SK-MEL-5 (cell line): ENCODE measurements around the gene RGS4. TPM values are rescaled to one million over a fixed set of nuclear protein-coding genes. Genes with fewer than 3 reads are reported as not detected.
"Not testable (repeated sequence)": the region's sequence is repeated elsewhere in the genome, so short reads cannot be mapped to it uniquely, and the experiment has no call there.

ENCODE experiments used
- DNase-seq: peaks from one replicate; pipeline ENCODE4 v3.0.0-alpha.2; 2016; ENCODE audit warnings: low read depth, low spot score
- in situ Hi-C: cut with HindIII; loops from 2 replicates; pipeline ENCODE4 v1.10.0; 2016; ENCODE audit warnings: low sequenced_read_pairs, high pct_unique_total_duplicates, low pct_unique_long_range_greater_than_20kb
- total RNA-seq: library from RNA; depleted of rRNA; stranded (reverse); fragments of >200 nt; shearing (Covaris generic); gene quantifications from 2 replicates; pipeline ENCODE4 v1.2.3, GENCODE V29; 2014

The RGS4 gene
- total RNA-seq, 1 experiment from 2014 or later, result not detected

DNA sequence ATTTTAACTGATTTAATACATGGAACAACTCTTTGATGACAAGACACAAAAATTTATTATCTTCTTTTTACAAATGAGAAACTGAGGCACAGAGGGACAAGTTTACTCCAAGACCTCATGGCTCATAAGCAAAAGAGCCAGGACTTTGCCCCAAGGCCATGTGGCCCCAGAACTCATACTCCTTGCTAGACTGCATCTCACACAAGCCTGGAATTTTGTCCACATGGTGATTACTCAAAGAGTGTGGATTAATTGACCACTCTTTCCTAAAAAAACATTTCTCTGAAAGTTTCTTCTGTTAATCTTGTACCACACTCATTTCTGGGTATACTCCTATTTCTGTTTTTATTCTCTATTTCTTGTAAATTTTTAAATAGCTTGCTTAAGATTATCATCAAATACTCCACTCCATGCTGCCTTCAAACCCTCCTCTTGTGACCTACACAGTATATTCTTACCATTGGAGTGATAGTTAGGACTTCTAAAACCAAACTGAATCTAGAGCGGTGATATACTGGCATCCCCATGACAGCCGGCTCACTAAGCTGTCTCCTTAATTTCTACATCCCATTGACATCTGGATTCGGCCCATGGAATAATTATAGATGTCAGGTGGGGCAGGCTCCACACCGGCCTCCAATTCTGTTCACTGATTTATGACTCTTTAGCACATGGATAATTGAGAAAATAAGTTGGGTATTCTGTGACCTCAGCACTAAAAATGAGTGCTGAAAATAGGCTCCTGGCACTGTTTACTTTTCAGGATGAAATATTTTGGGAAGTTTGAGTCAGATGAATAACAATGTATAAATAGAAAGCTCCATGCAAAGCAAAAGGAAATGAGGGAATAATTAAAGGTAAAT, 16.1 kb downstream of the RGS4 start:
- DNase-seq, result no peak
- in situ Hi-C loops, result no loop called here

DNA sequence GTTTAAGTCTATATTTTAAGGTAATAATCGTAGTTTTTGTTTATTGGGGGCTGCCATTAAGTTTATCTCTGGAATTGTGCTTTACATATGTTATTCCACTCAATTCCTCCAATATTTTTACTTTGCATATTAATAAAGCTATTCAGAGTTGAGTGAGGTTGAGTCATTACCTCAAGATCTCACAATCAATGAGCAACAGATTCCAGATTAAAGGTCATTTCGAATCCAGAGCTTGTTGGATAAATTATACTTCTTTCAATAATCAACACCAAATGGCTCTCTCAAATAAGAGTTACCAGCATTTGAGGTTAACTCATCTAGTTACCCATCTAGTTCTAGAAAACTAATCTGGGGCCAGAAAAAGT, 16.7 kb downstream of the RGS4 start:
- DNase-seq, result no peak
- in situ Hi-C loops, result no loop called here

DNA sequence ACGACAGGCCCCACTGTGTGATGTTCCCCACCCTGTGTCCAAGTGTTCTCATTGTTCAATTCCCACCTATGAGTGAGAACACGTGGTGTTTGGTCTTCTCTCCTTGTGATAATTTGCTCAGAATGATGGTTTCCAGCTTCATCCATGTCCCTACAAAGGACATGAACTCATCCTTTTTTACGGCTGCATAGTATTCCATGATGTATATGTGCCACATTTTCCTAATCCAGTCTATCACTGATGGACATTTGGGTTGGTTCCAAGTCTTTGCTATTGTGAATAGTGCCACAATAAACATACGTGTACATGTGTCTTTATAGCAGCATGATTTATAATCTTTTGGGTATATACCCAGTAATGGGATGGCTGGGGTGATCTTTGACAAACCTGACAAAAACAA, 20.0 kb downstream of the RGS4 start:
- DNase-seq, in situ Hi-C loops: not testable (repeated sequence)

DNA sequence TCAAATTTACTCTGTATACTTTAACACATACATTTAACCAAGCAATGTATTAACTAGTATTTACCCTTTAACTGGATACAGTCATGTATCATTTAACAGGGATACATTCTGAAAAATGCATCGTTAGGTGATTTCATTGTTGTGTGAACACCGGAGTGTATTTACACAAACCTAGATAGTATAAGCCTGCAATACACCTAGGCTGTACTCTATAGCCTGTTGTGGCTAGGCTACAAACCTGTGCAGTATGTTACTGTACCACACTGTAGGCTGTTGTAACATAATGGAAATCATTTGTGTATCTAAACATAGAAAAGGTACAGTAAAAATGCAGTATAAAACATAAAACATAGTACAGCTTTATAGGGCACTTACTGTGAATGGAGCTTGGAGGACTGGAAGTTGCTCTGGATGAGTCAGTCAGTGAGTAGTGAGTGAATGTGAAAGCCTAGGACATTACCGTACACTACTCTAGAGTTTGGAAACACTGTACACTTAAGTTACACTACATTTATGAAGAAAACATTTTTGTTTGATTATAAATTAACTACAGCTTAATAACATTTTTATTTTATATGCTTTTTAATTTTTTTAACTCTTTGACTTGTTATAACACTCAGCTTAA, 21.3 kb downstream of the RGS4 start:
- DNase-seq, result no peak
- in situ Hi-C loops, result no loop called here

DNA sequence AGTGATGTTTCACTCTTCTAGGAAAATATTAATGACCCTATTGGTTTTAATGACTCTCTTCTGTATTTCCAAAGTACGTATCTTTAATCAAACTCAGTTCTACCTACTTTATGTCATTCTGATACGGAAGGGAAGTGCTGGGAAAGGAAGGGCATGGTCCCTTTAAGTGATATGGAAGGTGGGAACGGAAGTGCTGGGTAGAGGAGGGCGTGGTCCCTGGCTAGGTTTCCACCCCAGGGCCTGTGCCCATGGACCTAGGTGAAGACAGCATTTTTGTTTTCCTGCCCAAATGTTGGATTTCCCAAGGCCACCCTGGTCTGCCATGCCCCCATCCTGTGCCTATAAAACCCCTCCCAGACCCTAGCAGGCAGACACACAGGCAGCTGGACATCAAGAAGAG, 24.0 kb downstream of the RGS4 start:
- DNase-seq, result no peak
- in situ Hi-C loops, result no loop called here

DNA sequence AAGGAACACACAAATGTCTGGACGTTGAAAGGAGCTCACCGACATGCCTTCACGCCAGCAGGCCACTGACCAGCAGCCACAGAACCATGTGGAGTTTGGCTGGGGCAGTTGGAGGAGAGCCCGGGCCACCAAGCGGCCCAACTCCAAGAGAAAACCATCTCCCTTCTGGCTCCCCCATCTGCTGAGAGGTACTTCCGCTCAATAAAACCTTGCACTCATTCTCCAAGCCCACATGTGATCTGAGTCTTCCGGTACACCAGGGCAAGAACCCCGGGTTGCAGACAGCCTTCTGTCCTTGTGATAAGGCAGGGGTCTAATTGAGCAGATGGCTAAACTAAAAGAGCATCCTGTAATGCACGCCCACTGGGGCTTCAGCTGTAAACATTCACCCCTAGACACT, 24.4 kb downstream of the RGS4 start:
- DNase-seq, result no peak
- in situ Hi-C loops, result no loop called here

DNA sequence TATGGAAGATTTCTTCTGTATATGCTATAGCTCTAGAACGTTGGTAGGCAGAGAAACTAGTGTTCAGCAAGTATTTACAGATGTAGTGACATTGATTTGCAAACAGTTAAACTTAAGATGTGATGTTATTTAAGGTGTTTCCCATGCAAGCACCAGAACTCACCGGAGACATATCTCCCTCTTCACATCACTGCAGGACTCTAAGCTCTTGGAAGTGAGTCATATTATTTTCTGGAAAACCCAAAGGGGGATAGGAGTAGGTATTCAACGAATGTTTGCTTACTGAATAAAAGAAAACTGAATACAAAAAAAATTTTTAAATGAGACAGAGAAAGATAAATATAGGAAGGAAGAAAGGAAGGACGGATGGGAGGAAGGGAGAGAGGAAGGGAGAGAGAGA, 25.0 kb downstream of the RGS4 start:
- DNase-seq, result no peak
- in situ Hi-C loops, result no loop called here

DNA sequence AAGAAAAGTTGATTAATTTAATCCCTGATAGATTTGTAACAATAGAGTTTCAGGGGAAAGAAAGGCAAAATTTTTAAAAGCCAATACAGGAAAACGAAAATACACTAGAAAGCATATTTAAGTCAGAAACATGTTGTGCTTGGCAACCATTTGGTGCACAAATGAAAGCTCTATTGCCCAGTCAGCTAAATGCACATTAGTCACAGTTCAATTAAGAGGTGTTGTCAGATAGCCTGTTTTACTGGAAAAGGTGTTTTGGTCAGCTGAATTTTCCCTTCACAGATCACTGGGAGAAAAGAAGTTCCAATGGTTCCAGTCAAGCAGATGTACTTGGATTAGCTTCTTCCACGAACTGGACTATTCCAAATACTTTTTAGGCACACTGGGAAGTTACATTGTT, 25.4 kb downstream of the RGS4 start:
- in situ Hi-C loops, result no loop called here
- DNase-seq, result no peak

DNA sequence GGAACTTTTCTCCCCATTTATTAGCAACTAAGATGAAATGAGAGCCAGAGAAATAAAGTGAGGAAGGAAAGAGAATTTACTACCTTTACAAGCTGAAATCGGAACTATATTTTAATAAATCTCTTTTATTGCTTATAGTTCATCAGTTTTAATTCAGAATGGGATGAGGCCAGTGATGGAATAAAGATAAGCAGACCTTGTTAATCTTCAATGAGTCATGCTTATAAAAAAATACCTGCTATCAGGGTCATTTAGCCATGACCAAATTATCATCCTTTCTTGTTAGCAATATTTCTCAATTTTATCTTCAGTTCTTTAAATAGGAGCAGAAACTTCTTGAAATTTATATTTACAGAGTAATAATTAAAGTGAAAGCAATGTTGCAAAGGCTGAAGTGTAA, 26.1 kb downstream of the RGS4 start:
- in situ Hi-C loops, result no loop called here
- DNase-seq, result no peak

DNA sequence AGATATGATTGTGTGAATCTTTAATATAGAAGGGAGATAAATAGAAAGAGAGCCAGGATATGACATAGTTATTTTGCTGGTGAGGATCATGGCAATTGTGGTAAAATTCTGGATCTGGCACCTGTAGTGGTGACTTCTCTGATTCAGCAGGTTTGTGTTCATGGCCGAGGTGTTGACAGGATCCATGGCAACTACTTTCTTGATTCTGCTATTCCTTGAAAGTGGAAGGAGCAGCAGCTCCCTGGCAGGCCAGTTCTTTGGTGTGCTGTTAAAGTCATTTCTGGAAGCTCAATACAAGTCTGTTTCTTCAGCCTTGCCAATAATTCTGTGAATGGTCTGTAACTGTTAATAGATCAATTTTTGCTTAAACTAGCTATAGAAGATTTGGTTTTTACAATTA, 33.4 kb downstream of the RGS4 start:
- in situ Hi-C loops, result no loop called here
- no peak for DNase-seq

DNA sequence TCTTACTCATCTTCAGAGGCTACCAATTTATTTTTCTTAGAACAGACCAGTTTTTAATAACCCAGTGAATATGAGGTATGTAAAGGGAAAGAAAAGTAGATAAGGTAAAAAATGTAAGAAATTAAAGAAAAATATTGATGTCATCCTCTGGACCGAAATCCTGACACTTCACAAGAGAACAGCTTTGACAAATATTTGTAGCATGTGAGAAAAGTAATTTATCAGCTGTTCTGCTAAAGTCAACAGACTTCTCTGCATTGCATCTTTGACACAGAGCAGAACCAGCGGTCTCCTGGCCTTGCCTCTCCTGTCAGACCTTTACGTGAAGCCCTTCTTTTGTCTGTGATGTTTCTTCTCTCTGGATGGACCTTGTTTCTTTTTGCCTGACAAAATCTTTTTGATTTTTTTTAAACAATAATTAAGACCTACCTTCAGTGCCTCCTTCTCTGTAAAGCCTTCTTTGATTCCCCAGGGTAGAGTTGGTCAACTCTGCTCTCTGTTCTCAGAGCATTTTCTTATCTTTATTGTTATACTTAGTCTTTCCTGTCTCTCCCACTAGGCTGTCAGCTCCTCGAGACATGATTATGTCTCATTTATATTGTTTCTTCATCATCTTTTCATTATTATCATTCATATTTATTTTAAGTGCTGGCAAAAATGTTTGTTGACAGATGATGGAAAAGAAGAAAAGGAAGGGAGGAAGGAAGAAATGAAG, 35.4 kb downstream of the RGS4 start:
- in situ Hi-C loops, result no loop called here
- no peak for DNase-seq

DNA sequence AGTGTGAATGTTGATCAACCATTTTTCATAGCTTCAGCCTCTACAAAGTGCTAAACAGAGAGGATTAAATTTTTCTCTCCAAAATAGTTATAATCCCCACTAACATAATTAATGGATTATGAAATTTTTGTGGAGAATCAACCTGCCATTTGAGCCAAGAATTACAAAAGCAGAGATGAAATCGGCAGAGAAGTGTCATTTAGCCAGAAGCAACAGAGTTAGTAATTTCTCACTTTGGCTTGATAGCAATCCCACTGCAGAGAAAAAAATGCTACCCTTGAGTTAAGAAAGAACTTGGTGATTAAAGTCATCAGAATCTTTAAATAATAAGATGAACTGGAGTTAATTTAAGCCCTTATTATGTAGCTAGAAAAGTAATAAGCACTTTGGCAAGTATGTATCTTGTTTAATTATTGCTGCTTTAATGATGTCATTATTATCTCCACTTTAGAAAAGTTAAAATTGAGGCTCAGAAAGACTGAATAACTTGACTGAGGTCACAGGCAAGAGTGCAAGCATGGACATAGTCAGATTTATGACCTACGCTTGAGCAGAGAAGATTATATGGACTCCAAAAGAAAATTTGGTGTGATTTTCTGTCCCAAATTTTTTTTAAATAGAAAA, 37.3 kb downstream of the RGS4 start:
- in situ Hi-C loops, result no loop called here
- DNase-seq, result no peak

DNA sequence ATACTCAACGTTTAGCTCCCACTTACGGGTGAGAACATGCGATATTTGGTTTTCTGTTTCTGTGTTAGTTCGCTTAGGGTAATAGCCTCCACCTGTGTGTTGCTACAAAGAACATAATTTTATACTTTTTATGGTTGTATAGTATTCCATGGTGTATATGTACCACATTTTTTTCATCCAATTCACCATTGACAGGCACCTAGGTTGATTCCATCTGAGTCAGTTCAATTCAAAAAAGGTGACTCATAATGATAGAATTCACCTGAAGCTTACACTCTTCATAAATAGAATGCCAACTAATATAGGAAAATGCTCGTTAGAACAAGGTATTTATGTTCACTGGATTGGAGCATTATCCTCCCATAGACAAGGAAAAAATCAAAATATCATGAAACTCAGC, 38.5 kb downstream of the RGS4 start:
- DNase-seq, result no peak
- in situ Hi-C loops, result no loop called here

DNA sequence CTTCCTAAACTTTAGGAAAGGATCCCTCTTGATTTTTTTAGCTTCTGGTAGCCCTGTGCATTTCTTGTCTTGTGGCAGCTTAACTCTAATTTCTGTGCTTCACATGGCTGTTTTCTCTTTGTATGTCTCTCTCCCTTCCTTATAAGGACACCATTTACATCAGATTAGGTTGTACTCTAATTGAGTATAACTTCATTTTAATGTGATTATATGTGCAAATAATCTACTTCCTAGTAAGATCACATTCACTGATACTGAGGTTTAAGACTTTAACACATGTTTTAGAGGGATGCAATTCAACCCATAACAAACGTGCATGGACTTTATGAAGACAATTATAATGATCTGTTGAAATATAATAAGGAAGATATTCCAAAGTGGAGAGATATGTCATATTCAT, 46.7 kb downstream of the RGS4 start:
- in situ Hi-C loops, result no loop called here

DNA sequence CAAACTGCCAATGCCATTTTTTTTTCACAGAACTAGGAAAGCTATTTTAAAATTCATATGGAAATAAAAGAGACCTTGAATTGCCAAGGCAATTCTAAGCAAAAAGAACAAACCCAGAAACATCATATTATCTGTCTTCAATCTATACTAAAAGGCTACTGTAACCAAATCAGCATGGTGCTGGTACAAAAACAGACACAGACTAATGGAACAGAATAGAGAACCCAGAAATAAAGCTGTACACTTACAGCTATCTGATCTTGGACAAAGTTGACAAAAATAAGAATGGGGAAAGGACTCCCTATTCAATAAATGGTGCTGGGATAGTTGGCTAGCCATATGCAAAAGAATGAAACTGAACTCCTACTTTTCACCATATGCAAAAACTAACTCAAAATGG, 50.5 kb downstream of the RGS4 start:
- in situ Hi-C loops, result no loop called here
- DNase-seq, result no peak

More for the DNA sequence above, 46.7 kb downstream of the RGS4 start:
- DNase-seq, result no peak

DNA sequence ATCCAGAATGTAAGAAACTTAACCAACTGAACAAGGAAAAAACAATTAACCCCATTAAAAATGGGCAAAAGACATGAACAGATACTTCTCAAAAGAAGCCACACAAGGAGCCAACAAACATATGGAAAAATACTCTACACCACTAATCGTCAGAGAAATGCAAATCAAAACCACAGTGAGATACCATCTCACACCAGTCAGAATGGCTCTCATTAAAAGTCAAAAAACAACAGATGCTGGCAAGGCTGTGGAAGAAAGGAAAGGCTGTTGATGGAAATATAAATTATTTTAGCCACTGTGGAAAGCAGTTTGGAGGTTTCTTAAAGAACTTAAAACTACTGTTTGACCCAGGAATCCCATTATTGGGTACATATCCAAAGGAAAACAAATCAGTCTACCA, 51.2 kb downstream of the RGS4 start:
- DNase-seq, result no peak
- in situ Hi-C loops, result no loop called here

DNA sequence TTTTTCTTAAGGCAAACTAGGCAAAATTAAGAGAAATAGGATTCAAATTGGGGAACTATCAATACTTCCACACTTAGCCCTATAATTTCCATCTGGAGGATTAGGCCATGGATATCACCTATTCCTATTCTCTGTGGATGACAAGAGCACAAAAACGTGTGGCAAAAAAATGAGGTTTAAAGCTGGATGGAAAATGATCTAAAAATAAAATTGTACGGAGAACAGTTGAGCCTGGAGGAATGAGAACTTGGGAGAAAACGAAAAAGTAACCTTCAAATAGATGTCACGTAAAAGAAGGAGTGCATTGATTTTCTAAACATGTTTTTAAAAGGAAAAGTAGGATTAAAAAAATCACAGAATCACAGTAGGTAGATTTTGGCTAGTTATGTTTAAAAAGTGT, 55.7 kb downstream of the RGS4 start:
- DNase-seq, result no peak
- in situ Hi-C loops, result no loop called here
